ENCODE measurements around the gene PHF2. TPM values are rescaled to one million over a fixed set of nuclear protein-coding genes. Genes with fewer than 3 reads are reported as not detected.

Gene PHF2
- total and polyA plus RNA-seq, 2 of the 8 experiments (the other 6 are each of a cell fraction or from before 2014, with no cell fraction given): 3.4 to 9.4 TPM

- TF ChIP-seq USF2 (IDR thresholded peaks at IDR 0.05; ENCODE audit: low read length) (no peak), YY1 (IDR thresholded peaks at IDR 0.05; ENCODE audit: low read depth, low read length) (no peak), TAF1 (IDR thresholded peaks at IDR 0.05; ENCODE audit: low read depth, low read length) (no peak), CBX8 (IDR thresholded peaks at IDR 0.05; ENCODE audit: borderline replicate concordance, low read depth, low read length) (no peak), EP300 (IDR thresholded peaks at IDR 0.05; ENCODE audit: borderline replicate concordance in 1 of 2, low read depth in 2 of 2, low read length in 2 of 2) (no peak)
Observed at GRCh38 chr9:93582550-93582949, 6.2 kb downstream of the PHF2 start (continued).

Data from H1 (cell line).